Measurements from ENCODE around the gene TRIM42. TPM values are rescaled to one million over a fixed set of nuclear protein-coding genes. Genes with fewer than 3 reads are reported as not detected.

TRIM42 gene
- total RNA-seq = not detected

DNA sequence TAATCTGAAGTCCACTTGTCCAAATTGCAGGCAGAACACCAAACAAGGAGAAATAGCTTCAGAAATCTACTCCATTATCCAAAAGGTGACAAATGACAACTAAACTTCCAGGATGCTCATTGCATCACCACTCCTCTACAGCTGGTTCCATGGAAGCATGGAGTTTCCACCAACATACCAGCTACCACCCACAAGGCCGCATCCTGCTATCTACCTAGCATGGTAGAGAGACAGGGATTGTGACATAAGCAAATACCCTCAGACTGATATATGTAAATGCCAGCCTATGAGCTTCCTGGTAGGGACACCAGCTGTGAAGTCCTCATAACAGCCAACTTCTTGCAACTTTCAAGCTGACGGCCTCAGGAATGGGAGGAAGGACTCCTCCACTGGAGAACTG is at the start of gene TRIM42:
Gene TRIM42 (plus strand): TSS at position 301 of the 400 bp plus-strand sequence. CDS start 166 bp downstream, outside the sequence.
- no peak for DNase-seq (ENCODE audit: low read depth in 2 of 3, low spot score in 2 of 3)

GRCh38 chr3:140628606-140629005 is 49.3 kb upstream of the TRIM42 start:
- no peak for DNase-seq (ENCODE audit: low read depth in 2 of 3, low spot score in 2 of 3)

GRCh38 chr3:140629357-140630137 is 48.3 kb upstream of the TRIM42 start:
- no peak for DNase-seq (ENCODE audit: low read depth in 2 of 3, low spot score in 2 of 3)

- no peak for DNase-seq (ENCODE audit: low read depth in 2 of 3, low spot score in 2 of 3)
These were observed 47.5 kb upstream of the TRIM42 start for GRCh38 chr3:140630366-140630765.

DNA sequence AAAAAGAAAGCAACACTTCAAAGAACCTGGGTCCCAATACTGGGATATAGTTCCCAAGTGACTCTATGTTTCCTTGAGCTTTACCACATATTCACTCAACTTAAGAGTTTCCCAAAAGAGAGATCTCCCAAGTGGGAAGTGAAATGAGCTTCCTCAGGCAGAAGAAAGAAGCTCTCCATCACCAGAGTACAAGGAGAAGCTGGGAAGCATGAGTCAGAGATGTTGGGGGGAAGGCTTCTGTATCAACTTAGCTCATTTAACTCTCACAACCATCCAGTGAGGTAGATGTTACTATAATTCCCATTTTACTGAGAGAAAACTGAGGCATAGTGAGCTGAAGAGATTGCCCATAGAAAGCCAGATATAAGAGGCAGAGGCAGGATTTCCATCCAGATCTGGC is 47.0 kb upstream of the TRIM42 start:
- no peak for DNase-seq (ENCODE audit: low read depth in 2 of 3, low spot score in 2 of 3)

DNA sequence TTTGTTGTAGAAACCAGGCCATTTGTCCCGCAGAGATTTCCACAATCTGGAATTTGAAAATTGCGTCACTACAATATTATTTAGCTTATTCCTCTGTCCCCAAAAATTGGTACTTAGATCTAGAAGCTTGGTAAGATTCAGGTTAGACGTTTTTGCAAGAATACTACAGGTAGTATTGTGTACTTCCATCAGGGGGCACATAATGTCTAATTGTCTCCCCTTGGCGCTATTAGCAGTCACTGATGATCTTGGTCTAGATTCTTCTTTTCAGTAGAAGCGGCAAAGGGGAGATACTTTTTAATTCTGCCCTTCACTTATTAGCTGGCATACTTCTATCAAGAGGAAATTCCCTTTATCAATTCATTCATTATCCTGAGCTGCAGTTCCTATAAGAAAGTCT is 42.6 kb upstream of the TRIM42 start:
- no peak for DNase-seq (ENCODE audit: low read depth in 2 of 3, low spot score in 2 of 3)

- no peak for DNase-seq (ENCODE audit: low read depth in 2 of 3, low spot score in 2 of 3)
These were observed 41.3 kb upstream of the TRIM42 start for GRCh38 chr3:140636406-140637138.

GRCh38 chr3:140651287-140651686 is 26.6 kb upstream of the TRIM42 start:
- DNase-seq (ENCODE audit: low read depth in 2 of 3, low spot score in 2 of 3) = no peak

GRCh38 chr3:140655678-140656077 is 22.2 kb upstream of the TRIM42 start:
- DNase-seq (ENCODE audit: low read depth in 2 of 3, low spot score in 2 of 3) = no peak

DNA sequence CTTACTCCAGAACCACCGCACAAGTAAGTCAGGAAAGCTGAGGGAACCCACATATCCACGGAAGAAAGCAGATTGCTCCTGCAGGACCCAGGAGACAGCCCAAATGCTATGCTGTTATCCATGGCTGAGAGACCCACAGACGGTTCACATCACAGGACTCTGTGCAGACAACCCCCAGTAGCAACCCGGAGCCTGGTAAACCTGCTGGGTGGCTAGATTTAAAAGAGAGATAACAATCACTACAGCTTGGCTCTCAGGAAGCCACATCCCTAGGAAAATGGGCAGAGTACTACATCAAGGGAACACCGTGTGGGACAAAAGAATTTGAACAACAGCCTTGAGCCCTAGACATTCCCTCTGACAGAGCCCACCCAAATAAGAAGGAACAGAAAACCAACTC is 13.8 kb upstream of the TRIM42 start:
- no peak for DNase-seq (ENCODE audit: low read depth in 2 of 3, low spot score in 2 of 3)

GRCh38 chr3:140682586-140682985 is 4.7 kb downstream of the TRIM42 start:
- DNase-seq (ENCODE audit: low read depth in 2 of 3, low spot score in 2 of 3) = no peak

GRCh38 chr3:140686128-140686527 is 8.3 kb downstream of the TRIM42 start:
- DNase-seq (ENCODE audit: low read depth in 2 of 3, low spot score in 2 of 3) = no peak

- no peak for DNase-seq (ENCODE audit: low read depth in 2 of 3, low spot score in 2 of 3)
These were observed 9.1 kb downstream of the TRIM42 start for GRCh38 chr3:140686948-140687347.

DNA sequence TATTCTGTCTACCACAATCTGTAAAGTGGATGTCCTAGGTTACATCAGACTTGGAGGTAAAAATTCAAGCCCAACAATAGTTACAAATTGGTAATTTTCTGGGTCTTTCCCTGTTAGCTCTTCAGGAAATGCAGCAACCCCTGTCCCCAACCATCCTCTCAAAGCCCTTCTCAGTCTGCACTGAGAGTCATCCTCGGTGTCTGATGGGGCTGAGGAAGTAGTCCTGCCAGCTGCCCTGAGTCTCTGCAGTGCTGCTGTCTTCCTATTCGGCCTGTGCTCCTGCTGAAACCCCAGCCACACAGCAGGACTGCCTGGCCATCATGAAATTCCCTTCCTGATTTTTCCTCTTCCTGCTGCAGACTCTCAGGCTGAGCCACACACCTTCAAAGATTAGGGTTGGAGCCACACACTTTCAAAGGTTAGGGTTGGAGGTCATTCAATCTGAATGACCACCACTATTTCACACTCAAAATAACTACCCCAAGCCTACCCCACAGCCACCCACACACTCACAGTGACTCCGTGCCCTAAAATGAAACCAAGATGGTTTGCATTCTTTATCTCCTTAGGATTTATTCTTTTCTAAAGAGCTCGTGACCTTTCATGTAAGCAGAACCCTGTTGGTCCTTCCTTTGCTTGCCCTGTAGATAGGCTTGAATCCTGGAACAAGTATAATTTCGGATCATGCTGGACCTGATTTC is 17.6 kb downstream of the TRIM42 start:
- no peak for DNase-seq (ENCODE audit: low read depth in 2 of 3, low spot score in 2 of 3)

DNA sequence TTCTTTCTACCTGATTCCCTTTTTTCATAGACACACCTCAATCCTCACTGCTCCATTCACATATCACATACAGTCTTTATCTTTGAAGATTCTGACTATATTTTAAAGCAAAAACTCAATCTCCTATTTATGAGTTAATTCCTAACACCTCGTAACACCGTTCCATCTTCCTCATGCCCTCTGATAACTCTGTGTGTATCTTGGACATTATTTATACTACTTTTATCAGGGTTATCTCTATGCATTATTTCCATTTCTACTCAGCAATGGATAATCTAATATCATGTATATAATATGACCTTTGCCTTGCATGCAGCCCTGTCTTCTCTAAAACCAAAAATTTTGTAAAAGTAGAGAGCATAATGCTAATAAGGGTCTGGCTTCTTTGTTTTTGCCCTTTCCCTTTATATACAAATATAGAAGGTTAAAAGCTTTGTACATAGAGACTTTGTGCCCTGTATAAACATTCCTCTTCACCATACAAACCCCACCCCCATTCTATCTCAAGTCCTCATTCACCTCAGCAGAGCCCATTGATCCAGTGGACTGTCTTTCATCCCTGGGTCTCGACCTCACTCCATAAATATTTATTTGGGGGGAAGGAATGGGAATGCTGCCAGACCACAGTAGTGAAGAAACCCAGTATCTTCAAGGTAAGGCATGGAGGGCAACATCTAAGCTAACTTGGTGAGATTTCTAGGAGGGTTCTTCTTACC is 21.8 kb downstream of the TRIM42 start:
- DNase-seq (ENCODE audit: low read depth in 2 of 3, low spot score in 2 of 3) = no peak

GRCh38 chr3:140702281-140702680 is 24.4 kb downstream of the TRIM42 start:
- DNase-seq (ENCODE audit: low read depth in 2 of 3, low spot score in 2 of 3) = no peak

GRCh38 chr3:140703496-140703895 is 25.6 kb downstream of the TRIM42 start:
- DNase-seq (ENCODE audit: low read depth in 2 of 3, low spot score in 2 of 3) = no peak

- DNase-seq (ENCODE audit: low read depth in 2 of 3, low spot score in 2 of 3) = no peak
These were observed 26.9 kb downstream of the TRIM42 start for GRCh38 chr3:140704733-140705132.

DNA sequence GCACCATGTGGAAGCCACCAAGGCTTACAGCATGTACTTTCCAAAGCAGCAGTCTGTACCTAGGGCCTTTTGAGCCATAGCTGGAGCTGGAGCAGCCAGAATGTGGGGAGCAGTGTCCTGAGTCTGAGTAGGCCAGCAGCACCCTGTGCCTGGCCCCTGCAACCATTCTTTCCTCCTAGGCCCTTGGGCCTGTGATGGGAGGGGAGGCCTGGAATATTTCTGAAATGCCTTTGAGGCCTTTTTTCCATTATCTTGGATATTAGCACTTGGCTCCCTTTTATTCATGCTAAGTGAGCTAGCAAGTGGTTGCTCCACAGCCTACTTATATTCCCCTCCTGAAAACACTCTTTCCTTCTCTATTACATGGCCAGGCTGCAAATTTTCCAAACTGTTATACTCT is 28.1 kb downstream of the TRIM42 start:
- DNase-seq (ENCODE audit: low read depth in 2 of 3, low spot score in 2 of 3) = no peak

- no peak for DNase-seq (ENCODE audit: low read depth in 2 of 3, low spot score in 2 of 3)
These were observed 28.5 kb downstream of the TRIM42 start for GRCh38 chr3:140706360-140706759.

DNA sequence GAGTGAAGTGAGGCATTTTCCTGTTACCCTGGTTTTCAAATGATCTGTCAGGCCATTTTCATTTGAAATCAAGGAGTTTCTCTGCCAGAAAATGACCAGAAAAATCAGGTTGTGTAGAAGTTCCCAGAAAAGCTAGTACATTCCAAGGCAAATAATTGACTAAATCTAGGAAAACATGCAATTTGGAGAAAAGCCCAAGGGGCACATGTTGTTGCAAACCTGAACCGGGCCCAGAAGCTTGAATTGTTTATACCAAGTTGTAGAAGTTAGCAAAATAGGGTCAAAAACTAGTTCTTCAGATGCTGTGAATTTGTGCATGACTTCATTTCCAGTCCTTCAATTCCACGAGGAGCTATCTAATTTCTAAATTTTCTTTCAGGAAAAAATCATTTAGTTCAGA is 31.0 kb downstream of the TRIM42 start:
- DNase-seq (ENCODE audit: low read depth in 2 of 3, low spot score in 2 of 3) = no peak

All from hematopoietic multipotent progenitor cell (in vitro differentiated cells).